Cerebellar nuclear complex (tissue), 1 donor: Measurements from ENCODE around the gene ALK.
A peak's percentile ranks its signal among the peaks of the same experiment; 100 is the strongest.

Experiments
- DNase-seq, 2 experiments: peaks; one replicate each; lab custom pipeline; 2025; lab: John Stamatoyannopoulos, UW

The ALK gene

DNA sequence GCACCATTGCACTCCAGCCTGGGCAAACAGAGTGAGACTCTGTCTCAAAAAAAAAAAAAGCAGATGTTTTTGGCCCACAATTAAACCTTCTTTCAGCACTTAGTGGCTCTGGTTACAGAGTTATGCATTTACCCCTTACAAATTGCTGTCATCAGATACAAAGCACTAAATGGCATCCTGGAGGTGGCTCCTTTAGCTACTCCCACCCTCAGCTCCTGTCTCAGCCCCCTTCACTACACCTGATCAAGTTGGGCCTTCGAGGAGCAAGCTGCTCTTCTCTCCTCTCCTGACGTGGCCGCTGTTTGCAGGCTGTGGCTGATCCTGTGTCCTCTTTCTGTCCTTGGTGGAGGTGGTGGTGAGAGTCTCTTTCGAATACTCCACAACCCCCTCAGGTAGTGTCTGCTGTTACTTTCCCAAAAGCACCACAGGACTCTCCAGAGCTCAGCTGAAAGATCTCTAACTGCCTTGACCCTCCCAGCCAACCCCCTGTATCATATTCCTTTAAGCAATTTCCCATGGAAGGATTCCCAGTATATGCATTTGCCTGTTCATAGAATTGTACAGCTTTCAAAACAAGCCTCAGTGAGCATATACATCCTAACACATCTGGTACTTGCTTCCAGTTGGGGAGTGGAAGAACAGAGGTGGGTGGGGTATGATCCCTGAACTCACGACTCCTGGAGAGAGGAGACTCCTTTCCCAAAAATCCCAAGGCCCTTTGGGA is 520.3 kb downstream of the ALK start:
- no peak for DNase-seq

DNA sequence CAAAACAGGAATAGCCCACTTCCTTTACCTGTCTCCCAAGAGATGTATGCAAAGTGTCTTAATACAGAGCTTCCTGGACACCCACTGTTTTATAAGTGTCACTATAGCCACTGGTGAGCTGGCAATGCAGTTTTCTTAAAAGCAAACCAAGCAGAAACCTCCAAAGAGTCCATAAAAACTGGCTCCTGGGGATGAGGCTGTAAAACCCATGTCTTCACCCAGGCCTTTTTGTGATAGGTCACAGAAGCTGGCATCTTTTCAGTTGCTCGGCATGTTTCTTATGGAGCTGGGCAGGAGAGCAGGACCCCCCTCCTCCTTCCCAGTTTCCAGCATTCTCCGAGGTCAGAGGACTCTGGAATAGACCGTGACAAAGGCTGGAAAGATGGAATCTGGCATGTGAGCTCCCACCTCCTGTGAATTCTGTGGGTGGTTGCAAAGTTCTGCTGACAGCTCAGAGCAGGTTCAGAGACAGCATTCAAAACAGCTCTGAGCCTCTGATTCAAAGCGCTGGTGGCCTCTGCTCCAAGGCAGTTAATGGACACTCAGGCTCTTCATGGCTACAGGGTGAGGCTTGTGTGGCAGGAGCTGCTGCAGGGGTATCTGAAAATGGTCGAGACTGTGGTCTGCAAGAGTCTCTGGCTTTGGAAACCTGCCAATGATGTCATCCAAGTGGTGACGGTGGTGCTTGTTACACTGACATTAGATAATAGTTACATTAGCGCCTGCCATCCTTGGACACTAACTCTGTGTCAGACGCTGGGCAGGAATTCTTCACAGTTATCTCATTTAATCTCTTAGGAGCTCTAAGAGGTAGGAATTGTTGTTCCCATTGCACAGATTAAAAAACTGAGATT is 522.8 kb downstream of the ALK start:
- no peak for DNase-seq

DNA sequence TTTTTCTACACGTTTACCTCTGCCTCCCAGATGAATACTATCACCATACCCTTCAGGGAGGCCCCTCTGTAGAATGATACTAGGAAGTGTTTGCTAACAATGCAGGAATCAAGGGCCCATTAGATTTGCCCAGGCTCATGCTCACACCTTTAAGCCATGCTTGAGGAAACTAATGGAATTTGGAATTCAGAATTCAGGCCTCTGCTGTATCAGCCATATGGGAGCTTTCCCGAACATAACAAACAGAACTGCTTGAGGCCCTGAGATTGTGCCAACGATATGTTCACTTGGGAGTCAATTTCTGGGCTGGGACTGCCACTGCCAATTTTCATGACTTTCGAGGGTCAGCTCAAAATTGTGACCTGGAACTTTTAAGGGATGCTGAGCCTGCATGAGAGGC is 523.7 kb downstream of the ALK start:
- no peak for DNase-seq

DNA sequence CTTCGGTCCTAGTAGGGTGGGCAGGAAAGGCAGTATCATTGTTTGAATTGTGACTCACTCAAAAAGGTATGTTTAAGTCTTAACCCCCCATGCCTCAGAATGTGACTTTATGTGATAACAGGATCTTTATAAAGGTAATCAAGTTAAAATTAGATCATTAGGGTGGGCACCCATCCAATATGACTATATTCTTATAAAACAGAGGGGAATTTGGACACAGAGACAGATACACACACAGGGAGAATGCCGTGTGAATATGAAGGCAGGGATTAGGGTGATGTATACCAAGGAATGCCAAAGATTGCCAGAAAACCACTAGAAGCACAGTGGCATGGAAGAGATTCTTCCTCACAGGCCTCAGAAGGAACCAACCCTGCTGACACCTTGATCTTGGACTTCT is 524.3 kb downstream of the ALK start:
- DNase-seq = no peak

DNA sequence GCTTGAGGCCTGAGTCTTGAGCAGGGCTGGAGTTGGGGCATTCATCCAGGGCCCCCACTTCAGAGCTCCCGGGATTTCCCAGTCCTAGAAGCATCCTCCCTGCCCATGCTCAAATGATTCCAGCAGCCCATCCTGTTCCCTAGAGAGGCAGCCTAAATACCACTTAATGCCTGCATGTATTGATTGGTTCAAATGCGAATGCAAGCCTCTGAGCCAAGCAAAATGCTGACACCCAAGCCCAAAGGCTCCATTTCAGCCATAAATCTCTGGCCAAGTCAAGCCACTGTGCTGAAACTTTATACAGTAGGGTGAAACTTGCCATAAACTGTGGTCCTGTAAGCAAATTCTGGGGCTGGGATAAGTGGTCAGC is 526.4 kb downstream of the ALK start:
- no peak for DNase-seq

DNA sequence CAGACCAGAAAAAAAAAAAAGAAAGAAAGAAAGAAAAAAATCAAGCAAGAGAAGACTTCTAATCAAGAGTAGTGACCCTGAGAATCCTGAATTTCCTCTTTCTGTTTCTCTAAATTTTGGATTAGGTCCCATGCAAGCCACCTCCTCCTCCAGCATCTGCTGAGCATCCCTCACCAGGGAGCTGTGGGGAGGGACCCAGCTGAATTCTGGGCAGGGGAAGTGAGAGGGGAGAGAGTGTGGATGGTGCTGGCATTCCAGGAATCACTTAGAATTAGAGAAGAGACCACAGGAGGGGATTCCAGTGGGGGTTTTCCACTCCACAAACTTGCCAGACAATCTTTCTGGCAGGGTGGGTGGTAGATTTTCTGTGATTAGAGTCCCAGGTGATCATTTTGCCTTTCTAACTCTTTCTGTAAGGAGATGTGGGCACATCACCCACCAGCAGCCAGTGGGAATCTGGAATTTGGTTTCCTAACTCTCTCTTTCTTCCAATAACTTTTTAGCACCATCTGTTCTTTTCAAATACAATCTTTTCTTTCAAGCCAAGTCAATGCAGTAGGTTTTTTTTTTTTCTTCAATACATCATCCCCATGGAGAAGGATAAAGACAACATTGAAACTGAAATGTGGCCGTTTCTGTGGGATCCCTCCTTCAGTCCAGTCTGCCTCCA is 526.9 kb downstream of the ALK start:
- DNase-seq = no peak

DNA sequence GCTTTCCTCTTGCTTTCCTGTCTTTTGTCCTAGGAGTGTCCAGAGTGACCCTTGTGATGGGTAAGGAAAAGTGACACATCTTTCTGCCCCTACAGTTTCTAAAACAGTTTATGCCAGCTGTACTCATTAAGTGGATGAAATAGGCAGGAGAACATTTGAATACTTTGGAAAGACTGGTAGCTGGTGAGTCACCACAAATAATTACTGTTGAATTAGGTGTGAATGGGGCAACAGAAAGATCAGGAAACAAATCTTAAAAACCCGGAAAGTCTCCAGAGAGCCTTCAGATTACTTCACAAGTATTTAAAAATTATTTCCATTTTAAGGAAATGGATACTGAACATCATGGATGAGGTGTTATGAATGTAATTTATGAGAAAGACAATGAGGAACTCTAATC is 527.7 kb downstream of the ALK start:
- DNase-seq = no peak

DNA sequence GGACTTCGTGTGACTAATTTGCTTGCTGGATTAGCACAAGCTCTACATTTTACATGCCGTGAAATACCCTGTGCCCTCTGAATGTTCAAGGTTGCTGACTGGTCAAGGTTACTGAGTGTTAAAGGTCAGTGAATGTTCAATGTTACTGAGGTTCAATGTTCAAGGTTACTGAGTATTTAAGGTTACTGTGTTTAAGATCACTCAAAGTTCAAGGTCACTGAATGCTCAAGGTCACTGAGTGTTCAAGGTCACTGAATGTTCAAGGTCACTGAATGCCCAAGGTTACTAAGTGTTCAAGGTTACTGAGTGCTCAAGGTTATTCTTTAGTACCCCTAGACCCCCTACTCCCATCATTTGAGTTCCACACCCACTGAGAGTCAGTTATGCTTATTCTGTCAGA is 528.6 kb downstream of the ALK start:
- DNase-seq = no peak

DNA sequence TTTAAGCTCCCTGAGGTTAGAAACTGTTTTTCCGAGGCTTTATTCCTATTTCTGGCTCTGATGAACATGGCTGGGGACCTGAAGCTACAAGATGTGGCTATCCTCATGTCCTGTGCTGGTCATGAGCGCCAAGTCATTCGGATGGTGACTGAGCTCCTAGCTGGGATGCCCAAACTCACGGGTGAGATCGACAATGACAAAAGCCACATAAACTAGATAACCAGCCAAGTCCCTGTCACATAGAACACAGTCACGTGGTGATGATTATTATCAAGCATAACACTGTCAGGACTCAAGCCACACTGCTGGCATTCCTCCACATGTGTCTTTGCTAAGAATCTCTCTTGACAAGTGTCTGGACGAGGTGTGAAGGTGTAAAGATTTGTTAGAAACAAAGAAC is 531.2 kb downstream of the ALK start:
- DNase-seq = no peak

DNA sequence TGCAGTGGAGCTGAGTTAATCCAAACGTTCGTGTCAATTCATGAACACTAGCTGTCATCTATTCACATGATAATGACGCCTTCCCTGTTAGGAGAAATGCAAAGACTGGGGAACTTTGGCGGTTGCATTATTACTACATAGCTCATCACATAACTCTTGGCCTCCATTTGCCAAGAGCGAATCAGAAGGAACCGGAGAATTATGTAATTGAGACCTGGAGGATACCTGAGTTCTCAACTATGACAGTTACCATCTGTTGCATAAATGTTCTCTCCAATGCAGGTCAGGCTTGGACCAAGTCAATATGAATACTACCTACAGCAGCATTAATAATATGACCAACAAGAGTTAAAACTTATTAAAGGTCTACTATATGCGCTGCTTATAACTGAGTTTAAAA is 531.7 kb downstream of the ALK start:
- DNase-seq = no peak

DNA sequence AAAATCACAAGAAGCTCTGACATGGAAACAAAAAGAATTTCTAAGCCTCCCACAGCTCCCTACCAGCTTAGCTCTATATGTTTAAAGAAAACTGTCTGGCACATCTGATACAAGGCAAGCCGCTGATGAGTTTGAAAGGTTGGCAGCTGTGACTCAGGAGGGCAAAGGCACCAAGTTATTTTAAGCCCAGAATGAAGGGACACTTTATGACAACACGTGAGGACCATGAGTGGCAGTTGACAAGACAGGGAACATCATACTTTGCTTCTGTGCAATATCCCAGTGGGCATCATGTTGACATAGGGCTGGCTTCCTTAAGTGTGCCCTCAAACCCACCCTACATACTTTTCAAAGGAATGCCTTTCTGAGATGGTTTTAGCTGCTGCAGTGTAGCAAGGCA is 533.3 kb downstream of the ALK start:
- no peak for DNase-seq

DNA sequence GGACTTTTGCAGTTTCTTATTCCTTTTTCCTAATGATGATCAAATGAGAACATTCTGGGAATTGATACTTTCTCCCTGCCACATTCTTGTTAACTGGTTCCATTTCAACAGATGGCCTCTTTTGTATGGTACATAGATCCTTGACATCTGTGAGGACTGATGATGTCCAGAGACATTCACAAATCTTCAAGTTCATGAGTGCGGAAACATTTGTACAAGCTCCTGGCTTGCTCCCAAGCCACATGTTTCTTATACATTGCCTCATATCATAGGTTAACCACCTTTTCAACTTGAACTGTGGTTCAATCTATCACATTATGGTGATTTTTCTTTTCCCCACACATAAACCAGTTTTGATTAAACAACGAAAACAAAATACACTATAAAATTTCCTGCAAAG is 538.9 kb downstream of the ALK start:
- DNase-seq = no peak

DNA sequence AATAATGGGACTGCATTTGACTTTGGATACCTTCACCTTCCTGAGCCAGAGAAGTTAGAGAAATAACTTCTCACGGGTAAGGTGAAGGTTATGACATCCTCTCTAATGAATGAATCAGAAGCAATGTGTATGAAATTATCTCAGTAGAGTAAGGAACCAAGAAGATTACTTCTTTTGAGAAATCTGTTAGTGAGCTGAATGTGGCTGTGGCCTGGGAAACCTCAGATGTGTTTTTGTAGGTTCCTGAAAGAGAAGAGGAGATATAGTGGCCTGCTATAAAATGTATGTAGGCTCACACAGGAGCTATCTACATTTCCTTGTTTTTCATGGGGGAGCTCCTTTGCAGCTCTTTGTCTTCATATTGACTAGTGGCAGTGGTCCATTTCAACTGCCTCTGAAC is 543.6 kb downstream of the ALK start:
- no peak for DNase-seq

DNA sequence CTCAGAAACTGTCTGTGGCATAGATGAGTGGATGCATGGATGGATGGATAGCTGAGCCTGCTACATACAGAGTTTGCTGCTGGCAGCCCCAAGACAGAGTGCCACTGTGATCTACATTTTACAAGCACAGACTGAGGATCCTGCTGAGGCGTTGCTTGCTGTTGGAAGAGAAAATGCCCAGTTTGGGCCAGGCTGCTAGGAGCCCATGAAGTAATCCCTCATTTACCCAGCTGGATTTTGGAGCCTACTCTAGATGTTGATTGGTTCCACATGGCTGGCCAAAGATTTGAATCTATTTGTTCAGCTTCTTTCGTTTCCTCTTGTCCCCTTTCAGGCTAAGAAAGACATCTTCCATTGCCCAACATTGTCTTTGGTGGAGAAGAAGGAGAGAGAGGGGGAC is 544.8 kb downstream of the ALK start:
- DNase-seq = no peak

DNA sequence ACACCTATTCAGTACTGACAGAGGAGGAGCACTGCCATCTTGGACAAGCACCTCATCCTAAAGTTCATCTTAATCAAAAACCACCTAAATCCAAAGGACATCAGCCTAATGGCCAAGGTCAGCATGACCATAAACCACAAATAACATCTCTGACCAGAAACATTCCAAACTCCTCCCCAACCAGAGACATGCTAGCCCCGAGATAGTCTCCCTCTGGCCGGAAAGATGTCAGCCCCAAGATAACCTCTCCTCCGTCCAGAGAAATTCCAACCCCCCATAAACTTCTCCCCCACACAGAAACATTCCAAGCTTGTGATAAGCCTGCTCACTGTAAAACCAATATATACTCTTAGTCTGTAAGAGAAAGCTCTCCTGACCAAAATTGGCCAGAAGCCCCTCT is 545.5 kb downstream of the ALK start:
- DNase-seq = no peak

DNA sequence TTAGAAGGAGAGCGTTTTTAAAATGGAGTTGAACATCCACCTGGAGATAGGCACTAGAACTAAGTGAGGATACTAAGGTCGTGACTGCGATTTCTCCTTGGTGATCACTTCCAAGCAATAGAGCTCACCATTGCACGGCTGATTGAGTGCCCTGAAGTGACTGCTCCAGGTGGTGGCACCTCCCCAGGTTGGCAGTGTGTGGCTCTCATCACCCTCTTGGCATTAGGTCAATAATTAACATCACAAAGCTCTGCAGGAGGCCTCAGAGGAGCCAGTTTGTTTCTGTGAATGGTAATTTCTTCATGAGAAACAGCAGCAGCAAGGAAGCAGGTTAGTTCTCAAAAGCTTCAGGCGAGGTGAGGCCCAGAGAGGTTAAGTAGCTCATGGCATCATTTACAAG is 546.6 kb downstream of the ALK start:
- DNase-seq = peak in 1 of 2 experiments; percentile 32

DNA sequence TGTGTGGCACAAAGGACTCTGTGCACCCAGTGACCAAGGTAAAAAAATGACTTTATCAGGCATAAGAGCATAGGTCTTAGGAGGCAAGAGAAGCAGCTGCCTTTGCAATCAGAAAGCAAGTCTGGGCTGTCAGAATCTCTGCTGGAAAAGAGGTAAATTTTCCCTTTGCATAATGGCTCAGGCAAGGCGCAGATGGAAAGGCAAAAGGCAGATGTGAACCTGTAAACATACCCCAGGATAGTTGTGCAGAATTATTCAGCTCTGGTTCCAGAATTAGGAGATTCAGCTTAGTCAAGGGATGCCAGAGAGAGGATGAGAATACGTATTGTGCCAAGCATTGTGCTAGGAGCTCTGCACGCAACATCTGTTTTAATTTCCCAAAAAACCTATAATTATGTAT is 547.5 kb downstream of the ALK start:
- DNase-seq = no peak

DNA sequence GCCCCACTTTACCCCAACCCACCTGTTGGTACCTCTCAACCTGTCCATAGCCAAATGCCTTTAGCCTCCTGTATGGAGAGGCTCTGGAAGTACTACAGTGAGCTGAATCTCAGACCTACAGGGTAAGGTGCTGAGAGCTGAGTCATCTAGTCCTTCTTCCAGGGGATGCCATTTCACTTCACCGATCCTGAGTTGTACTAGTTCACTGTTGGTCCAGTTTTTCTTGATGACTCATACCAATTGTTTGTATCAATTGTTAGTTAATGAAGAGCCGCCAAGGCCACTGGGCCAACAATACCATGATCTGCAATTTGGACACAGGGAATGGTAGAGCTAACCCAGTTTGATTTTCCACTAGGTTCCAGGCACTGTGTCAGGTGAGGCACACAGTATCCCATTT is 549.2 kb downstream of the ALK start:
- DNase-seq = no peak

DNA sequence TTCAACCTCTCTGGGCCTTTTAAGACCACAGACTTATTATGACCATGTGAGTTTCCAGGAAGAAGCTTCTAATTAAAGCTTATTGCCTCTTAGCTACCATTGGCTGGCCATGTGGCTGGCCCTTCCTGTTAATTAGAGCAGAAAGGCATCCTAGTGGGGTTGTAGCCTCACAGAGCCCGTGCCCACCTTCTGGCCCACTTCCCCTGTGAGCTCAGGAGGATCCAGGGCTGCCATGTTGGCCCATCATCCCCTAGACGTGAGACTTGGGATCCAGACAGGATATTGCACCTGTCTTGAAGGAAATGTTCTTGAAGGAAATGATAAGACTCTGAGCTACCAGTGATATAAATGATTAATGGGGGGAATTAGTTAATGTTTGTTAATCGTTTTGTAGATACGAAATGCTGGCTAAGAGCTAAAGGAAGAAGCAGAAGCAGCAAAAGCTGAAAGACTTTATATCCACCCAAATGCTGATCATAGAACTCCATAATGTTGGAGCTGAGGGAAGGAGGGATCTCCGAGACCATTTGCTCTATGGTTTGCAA is 550.7 kb downstream of the ALK start:
- no peak for DNase-seq

DNA sequence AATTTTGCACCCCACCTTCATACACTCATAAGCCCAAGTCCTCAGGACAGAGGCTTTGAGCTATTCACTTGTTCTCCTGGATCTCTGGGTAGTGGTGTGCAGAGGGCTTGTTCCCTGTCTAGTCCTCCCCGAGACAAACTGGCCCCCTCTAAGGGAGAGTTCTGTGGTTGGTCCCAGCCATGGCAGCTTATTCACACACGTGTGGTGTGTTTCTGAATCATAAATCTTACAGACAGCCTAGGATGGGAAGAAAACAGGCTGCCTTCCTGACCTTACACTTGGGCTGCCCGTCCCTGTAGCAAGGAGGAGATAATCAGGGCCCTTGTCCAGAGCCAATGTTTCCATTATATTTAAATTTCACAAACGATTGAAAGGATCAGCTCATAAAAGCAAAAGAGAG is 551.2 kb downstream of the ALK start:
- DNase-seq = no peak

DNA sequence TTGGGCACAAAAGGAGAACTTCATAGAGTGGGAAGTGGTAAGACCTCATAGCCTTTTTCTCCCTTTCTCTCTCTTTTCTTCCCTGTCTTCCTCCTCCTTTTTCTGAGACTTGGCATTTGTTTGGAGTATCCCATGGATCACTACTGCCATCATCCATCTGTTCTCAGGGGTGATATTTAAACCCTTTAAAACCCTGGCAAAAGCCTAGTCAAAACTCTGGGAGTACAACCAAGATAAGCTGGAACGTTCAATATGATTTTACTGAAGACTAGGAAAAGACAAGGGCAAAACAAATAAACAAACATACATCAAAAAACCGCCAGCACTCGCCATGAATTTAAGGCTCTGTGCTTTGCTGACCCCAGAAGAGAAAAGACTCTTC is 552.7 kb downstream of the ALK start:
- DNase-seq = no peak

DNA sequence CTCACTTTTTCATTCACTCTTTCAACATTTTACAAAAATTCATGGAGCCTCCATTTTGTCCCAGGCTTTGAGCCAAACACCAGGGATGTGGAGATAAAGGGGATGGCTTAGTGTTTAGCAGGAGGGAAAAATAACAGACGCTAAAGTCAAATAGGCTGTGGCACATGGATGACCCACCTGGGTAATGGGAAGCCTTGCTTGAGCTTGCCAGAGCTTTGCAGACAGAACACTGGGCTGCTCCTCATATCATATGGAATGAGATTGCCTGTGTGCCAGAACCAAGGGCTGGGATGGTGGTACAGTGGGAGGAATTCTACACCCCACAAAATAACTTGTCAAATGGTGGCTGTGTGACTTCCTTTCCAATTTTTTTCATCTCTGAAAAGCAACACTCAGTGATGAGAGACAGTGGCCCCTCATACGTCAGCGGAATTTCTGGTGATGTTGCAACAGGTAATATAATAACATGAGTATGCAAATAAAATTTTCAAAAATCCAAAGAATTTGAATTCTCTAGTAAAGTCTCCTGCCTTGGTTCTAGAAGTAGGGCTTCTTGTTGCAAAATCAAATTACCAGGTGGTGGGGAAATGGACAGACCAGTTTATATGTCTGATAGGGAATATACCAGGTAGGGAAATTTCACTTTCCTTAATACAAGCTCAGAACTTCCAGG is 553.3 kb downstream of the ALK start:
- no peak for DNase-seq
